GM12878 (cell line): Measurements from ENCODE around the gene WDR45B. TPM values are rescaled to one million over a fixed set of nuclear protein-coding genes. Genes with fewer than 3 reads are reported as not detected.

Source experiments
- ATAC-seq: fragments of 200-7000 bp; cut with Tn5 transposase; 3 replicates; pipeline ENCODE4 v1.9.1; 2020; ENCODE audit warnings: mild to moderate bottlenecking, moderate library complexity
- BruUV-seq: library from RNA; stranded (reverse); fragments of 400-500 nt; replicated peaks from 2 replicates; lab custom pipeline; 2021; lab: Mats Ljungman, UMichigan
- CTCF ChIA-PET: fragments of 300-600 bp; sonication (Branson Sonifier 250); formaldehyde crosslinking; extraction: SDS; loops from one replicate; lab custom pipeline; 2021; ENCODE audit warnings: inconsistent platforms; lab: Yijun Ruan, JAX
- POLR2A ChIA-PET: fragments of 350-600 bp; formaldehyde crosslinking; extraction: SDS; loops from one replicate; lab custom pipeline; 2021; ENCODE audit warnings: inconsistent platforms; lab: Charles Lee
- RAD21 ChIA-PET: fragments of 300-600 bp; sonication (Branson Sonifier 250); formaldehyde crosslinking; loops from one replicate; lab custom pipeline; 2023; ENCODE audit warnings: antibody characterized with exemption; ENCODE audit not compliant: unreplicated experiment; lab: Charles Lee
- SMC1A ChIA-PET: fragments of 300-600 bp; sonication (Branson Sonifier 250); formaldehyde crosslinking; loops from one replicate; lab custom pipeline; 2023; ENCODE audit not compliant: unreplicated experiment, uncharacterized antibody; lab: Charles Lee
- DNase-seq: peaks from one replicate; pipeline ENCODE4 v3.0.0-alpha.2; 2011; ENCODE audit warnings: low read depth, low spot score
- FAIRE-seq: peaks from 3 replicates; lab custom pipeline; 2011; peaks lifted over from hg19 to GRCh38; lab: Jason Lieb, UNC
- H2AFZ ChIP-seq: 2 replicates; pipeline ENCODE4 v1.6.0; 2011; ENCODE audit warnings: low read depth, low read length, control low read depth; ENCODE audit not compliant: control insufficient read depth
- H3K27ac ChIP-seq: 2 replicates; pipeline ENCODE4 v1.5.1; 2011; ENCODE audit warnings: control low read depth; ENCODE audit not compliant: control insufficient read depth, insufficient read depth
- H3K27me3 ChIP-seq, 2 experiments: replicated peaks in 1 of 2; 2 replicates each; pipeline versions ENCODE4 v1.6.0 to v1.6.1; 2011; ENCODE audit warnings: low read length in 1 of 2; ENCODE audit not compliant: control insufficient read depth in 2 of 2, insufficient read depth in 2 of 2
- H3K36me3 ChIP-seq, 2 experiments: 2 replicates each; pipeline ENCODE4 v1.5.1; 2011; ENCODE audit warnings: low read length in 1 of 2; ENCODE audit not compliant: control insufficient read depth in 2 of 2, insufficient read depth in 2 of 2
- H3K4me1 ChIP-seq: 2 replicates; pipeline ENCODE4 v1.6.1; 2011; ENCODE audit warnings: mild to moderate bottlenecking, low read length, moderate library complexity, mixed read lengths; ENCODE audit not compliant: control insufficient read depth, insufficient read depth
- H3K4me2 ChIP-seq: 2 replicates; pipeline ENCODE4 v1.6.0; 2011; ENCODE audit warnings: control low read depth; ENCODE audit not compliant: control insufficient read depth, insufficient read depth
- H3K4me3 ChIP-seq: fragments of 200-600 bp; sonication (generic); 2 replicates; pipeline ENCODE4 v1.5.1; 2016
- H3K79me2 ChIP-seq: 2 replicates; pipeline ENCODE4 v1.6.0; 2011; ENCODE audit warnings: low read length; ENCODE audit not compliant: control insufficient read depth, insufficient read depth
- H3K9ac ChIP-seq: 2 replicates; pipeline ENCODE4 v1.8.0; 2011; ENCODE audit warnings: low read length, control low read depth, mixed read lengths; ENCODE audit not compliant: control insufficient read depth, insufficient read depth
- H3K9me3 ChIP-seq: replicated peaks from 3 replicates; pipeline ENCODE4 v1.5.1; 2011; ENCODE audit warnings: mild to moderate bottlenecking, low read length; ENCODE audit not compliant: control insufficient read depth, insufficient read depth
- H4K20me1 ChIP-seq: 2 replicates; pipeline ENCODE4 v1.6.0; 2011; ENCODE audit not compliant: control insufficient read depth, insufficient read depth
- CBFB ChIP-seq: IDR thresholded peaks from 2 replicates; pipeline ENCODE4 v1.6.1; 2016; ENCODE audit warnings: antibody characterized with exemption, low read depth
- E2F8 ChIP-seq: fragments of 450-650 bp; IDR thresholded peaks from 2 replicates; pipeline ENCODE4 v1.6.1; 2018; ENCODE audit warnings: mild to moderate bottlenecking, low read depth, moderate library complexity; ENCODE audit not compliant: partially characterized antibody
- IKZF2 ChIP-seq, 2 experiments: fragments of 450-650 bp; IDR thresholded peaks; 2 replicates each; pipeline ENCODE4 v1.6.1; 2017; ENCODE audit warnings: mild to moderate bottlenecking in 2 of 2, moderate library complexity in 2 of 2
- LARP7 ChIP-seq: fragments of 450-650 bp; IDR thresholded peaks from 2 replicates; pipeline ENCODE4 v1.6.1; 2017; ENCODE audit warnings: mild to moderate bottlenecking
- RAD51 ChIP-seq: fragments of 450-650 bp; IDR thresholded peaks from 2 replicates; pipeline ENCODE4 v1.6.1; 2016; ENCODE audit warnings: moderate library complexity, mild to moderate bottlenecking, inconsistent platforms
- RB1 ChIP-seq: fragments of 450-650 bp; formaldehyde crosslinking; IDR thresholded peaks from 2 replicates; pipeline ENCODE4 v1.6.1; 2017; ENCODE audit warnings: mild to moderate bottlenecking, borderline replicate concordance
- RFX5 ChIP-seq: IDR thresholded peaks from 2 replicates; pipeline ENCODE4 v1.6.1; 2011; ENCODE audit warnings: low read depth, low read length, improper control_type of control experiment
- USF2 ChIP-seq: IDR thresholded peaks from 2 replicates; pipeline ENCODE4 v1.6.1; 2011; ENCODE audit warnings: low read depth, low read length, improper control_type of control experiment, borderline replicate concordance
- ZBTB11 ChIP-seq: fragments of 450-650 bp; formaldehyde crosslinking; IDR thresholded peaks from 2 replicates; pipeline ENCODE4 v1.5.0; 2022; ENCODE audit warnings: mild to moderate bottlenecking, missing genetic modification characterization
- WGBS: methylation state at CpG from one replicate; pipeline ENCODE4 v1.1.6; 2016; ENCODE audit warnings: low lambda C conversion rate; ENCODE audit not compliant: insufficient replicate concordance, insufficient coverage; ENCODE audit errors: missing lambda C conversion rate; 5-methylcytosine and 5-hydroxymethylcytosine counted together
- in situ Hi-C: fragments of 300-500 bp; cut with MboI; formaldehyde crosslinking; loops from 9 replicates; pipeline ENCODE4 v1.14.3; 2018; ENCODE audit warnings: mixed read lengths
- intact Hi-C: fragments of 100-400 bp; cut with micrococcal nuclease; formaldehyde crosslinking; loops from one replicate; pipeline ENCODE4 v1.14.2; 2022; ENCODE audit not compliant: unreplicated experiment
- polyA plus RNA-seq, 11 experiments: library from polyadenylated mRNA; depleted of rRNA in 4 of 11; unstranded in 6 of 11; stranded (reverse) in 5 of 11; fragments of >200 nt; fragmentation: Nextera tagmentation in 4 of 11; fragmentation: Illumina TruSeq in 1 of 11; extraction: Ambion mirVana in 4 of 11; extraction: Trizol in 1 of 11; gene quantifications; 1 replicate in 1 of 11; 2 replicates in 10 of 11; pipeline versions ENCODE4 v1.2.1 to v1.2.3, GENCODE V29; 2011 to 2016; ENCODE audit warnings: inconsistent platforms in 2 of 11, missing spikeins in 2 of 11, low read depth in 1 of 11
- total RNA-seq, 4 experiments: library from RNA; depleted of rRNA in 3 of 4; stranded (reverse); fragments of >200 nt in 3 of 4; fragmentation: Illumina TruSeq in 1 of 4; extraction: Trizol in 1 of 4; gene quantifications; 2 replicates each; pipeline versions ENCODE4 v1.2.1 to v1.2.3, GENCODE V29; 2013 to 2021

WDR45B gene
- total and polyA plus RNA-seq, 10 of the 15 experiments (the other 5 are each of a cell fraction or from before 2014, with no cell fraction given): 1.0 to 73.7 (median 26.6) TPM

DNA sequence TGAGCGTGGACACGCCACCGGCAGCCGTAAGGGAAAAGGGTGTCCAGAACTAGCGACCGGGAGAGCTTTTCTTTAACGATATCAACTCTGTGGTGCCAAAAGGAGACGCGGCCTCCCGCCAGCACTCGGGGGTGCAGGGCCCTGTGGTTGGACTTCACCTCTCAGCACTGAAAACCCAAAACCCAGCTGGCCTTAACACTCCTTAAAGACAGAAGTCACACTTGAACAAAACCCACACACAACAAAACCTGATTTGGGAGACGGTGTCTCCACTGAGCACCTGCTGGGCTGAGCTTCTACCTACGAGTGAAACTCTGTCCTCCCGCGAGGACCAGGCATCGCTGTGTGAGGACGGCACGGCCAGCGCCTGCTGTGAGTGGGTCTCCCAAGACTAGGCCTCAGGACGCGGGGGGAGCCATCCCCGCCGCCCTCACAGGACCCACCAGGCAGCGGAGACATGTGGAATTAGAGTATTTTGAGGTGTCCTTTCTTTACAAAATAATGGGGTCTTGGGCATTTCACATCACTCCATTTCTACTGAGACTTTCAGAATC lies 46.7 kb downstream of the WDR45B start:
- Histone ChIP-seq H3K4me2 (no peak overlapping the region), H3K4me3 (no peak overlapping the region), H3K4me1 (peaks cover 19% of the 10 kb centered on the region), H3K79me2 (no peaks in the 10 kb centered on the region; the same call in 1 of the 2 replicates), H4K20me1 (peaks cover 3% of the 10 kb centered on the region; the same call in 1 of the 2 replicates), H3K27me3 (no peaks in the 10 kb centered on the region), H3K9me3 (no peaks in the 10 kb centered on the region), H2AFZ (no peak overlapping the region), H3K36me3 (peaks cover 32 to 34% of the 10 kb centered on the region in 2 experiments), H3K27ac (no peak overlapping the region), H3K9ac (no peak overlapping the region)
- ChIA-PET POLR2A (no interaction called here), CTCF (no interaction called here), RAD21 (no interaction called here), SMC1A (no interaction called here)
- intact Hi-C loops (no loop called here), in situ Hi-C loops (no loop called here)
- DNase-seq: no peak
- WGBS: over 99% methylated on average over 24 of the region's 24 CpGs
- BruUV-seq: TSS peak; percentile 72
- TF ChIP-seq ZBTB11 (CRISPR knock-in tag) (no peak), RAD51 (no peak), LARP7 (no peak), IKZF2 (IDR thresholded peaks at IDR 0.05) (no peak), E2F8 (no peak), RB1 (no peak), RFX5 (no peak), CBFB (no peak), USF2 (no peak)
- ATAC-seq: no peak
- no peak for FAIRE-seq
